HG03439 (cell line): ENCODE results near the gene RSBN1L.

Experiments
- ATAC-seq: cut with Tn5 transposase; IDR thresholded peaks from one replicate; pipeline ENCODE4 v1.9.1; 2021; ENCODE audit warnings: mild to moderate bottlenecking, moderate library complexity; ENCODE audit not compliant: unreplicated experiment

The RSBN1L gene

GRCh38 chr7:77799078-77799964, 103.1 kb downstream of the RSBN1L start:
- peak; percentile 4 for ATAC-seq

GRCh38 chr7:77800158-77800557, 103.9 kb downstream of the RSBN1L start:
- no peak for ATAC-seq

GRCh38 chr7:77800730-77801129, 104.5 kb downstream of the RSBN1L start:
- no peak for ATAC-seq

GRCh38 chr7:77802557-77803405, 106.5 kb downstream of the RSBN1L start:
- no peak for ATAC-seq

- no peak for ATAC-seq
These were observed 110.2 kb downstream of the RSBN1L start for GRCh38 chr7:77806425-77806824.

GRCh38 chr7:77808517-77808916, 112.3 kb downstream of the RSBN1L start:
- no peak for ATAC-seq

GRCh38 chr7:77811516-77812289, 115.4 kb downstream of the RSBN1L start:
- no peak for ATAC-seq

GRCh38 chr7:77812290-77812685, 116.0 kb downstream of the RSBN1L start:
- ATAC-seq: no peak

GRCh38 chr7:77813180-77813579, 116.9 kb downstream of the RSBN1L start:
- ATAC-seq: no peak

GRCh38 chr7:77819021-77819420, 122.8 kb downstream of the RSBN1L start:
- ATAC-seq: no peak

GRCh38 chr7:77820967-77821366, 124.7 kb downstream of the RSBN1L start:
- ATAC-seq: no peak

- no peak for ATAC-seq
These were observed 126.0 kb downstream of the RSBN1L start for GRCh38 chr7:77822269-77822668.

GRCh38 chr7:77823787-77824186, 127.5 kb downstream of the RSBN1L start:
- ATAC-seq: no peak

- ATAC-seq: no peak
These were observed 128.4 kb downstream of the RSBN1L start for GRCh38 chr7:77824636-77825035.

GRCh38 chr7:77825131-77825530, 128.9 kb downstream of the RSBN1L start:
- no peak for ATAC-seq

- ATAC-seq: no peak
These were observed 130.0 kb downstream of the RSBN1L start for GRCh38 chr7:77826300-77826699.

GRCh38 chr7:77827999-77828398, 131.7 kb downstream of the RSBN1L start:
- ATAC-seq: no peak

- ATAC-seq: no peak
These were observed 134.5 kb downstream of the RSBN1L start for GRCh38 chr7:77830649-77831355.

- ATAC-seq: no peak
These were observed 135.2 kb downstream of the RSBN1L start for GRCh38 chr7:77831481-77831880.

GRCh38 chr7:77831953-77832352, 135.7 kb downstream of the RSBN1L start:
- no peak for ATAC-seq
